ENCODE data around the gene FAM25G.

Gene FAM25G

DNA sequence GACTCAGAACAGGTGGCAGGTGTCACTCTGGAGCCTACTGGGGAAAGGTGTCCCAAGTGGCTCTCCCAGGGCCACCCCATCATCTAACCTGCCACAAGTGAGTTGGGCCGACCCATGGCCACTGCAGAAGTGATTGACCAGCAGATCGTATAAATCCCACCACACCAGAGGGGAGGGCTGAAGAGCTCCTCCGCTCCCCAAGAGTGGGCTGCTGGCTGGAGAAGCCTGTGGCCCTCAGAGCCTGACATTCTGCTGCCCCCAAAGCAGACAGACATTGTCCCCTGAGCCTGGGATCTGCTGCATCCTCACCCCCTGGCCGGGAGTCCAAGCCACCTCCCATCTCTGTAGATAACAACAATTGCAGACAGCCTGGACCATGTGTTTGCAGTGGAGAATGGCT is 44.3 kb downstream of the FAM25G start:
- H3K27me3 ChIP-seq (ENCODE audit: insufficient read depth, low read length, poor library complexity): peaks cover 9% of the 10 kb centered on the region
- no peaks in the 10 kb centered on the region for H3K4me1 ChIP-seq (ENCODE audit: insufficient read depth, low read length)
- TF ChIP-seq EZH2 (IDR thresholded peaks at IDR 0.05; ENCODE audit: borderline replicate concordance, low read depth, low read length, severe bottlenecking): no peak
- TF ChIP-seq, protein P1, sequence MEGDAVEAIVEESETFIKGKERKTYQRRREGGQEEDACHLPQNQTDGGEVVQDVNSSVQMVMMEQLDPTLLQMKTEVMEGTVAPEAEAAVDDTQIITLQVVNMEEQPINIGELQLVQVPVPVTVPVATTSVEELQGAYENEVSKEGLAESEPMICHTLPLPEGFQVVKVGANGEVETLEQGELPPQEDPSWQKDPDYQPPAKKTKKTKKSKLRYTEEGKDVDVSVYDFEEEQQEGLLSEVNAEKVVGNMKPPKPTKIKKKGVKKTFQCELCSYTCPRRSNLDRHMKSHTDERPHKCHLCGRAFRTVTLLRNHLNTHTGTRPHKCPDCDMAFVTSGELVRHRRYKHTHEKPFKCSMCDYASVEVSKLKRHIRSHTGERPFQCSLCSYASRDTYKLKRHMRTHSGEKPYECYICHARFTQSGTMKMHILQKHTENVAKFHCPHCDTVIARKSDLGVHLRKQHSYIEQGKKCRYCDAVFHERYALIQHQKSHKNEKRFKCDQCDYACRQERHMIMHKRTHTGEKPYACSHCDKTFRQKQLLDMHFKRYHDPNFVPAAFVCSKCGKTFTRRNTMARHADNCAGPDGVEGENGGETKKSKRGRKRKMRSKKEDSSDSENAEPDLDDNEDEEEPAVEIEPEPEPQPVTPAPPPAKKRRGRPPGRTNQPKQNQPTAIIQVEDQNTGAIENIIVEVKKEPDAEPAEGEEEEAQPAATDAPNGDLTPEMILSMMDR (IDR thresholded peaks at IDR 0.05; ENCODE audit: borderline replicate concordance, extremely low read depth, low read length, poor library complexity, severe bottlenecking): no peak
- no peaks in the 10 kb centered on the region for H4K20me1 ChIP-seq (ENCODE audit: insufficient read depth, low read length)
- no peaks in the 10 kb centered on the region for H3K9me3 ChIP-seq (ENCODE audit: insufficient read depth, low read length, severe bottlenecking)
- DNase-seq (no peak), ATAC-seq (ENCODE audit: insufficient read depth, low read depth) (no peak)
- no peak overlapping the region for H3K4me3 ChIP-seq (ENCODE audit: low read depth in 1 of 2, low read length in 2 of 2)
- no peaks in the 10 kb centered on the region for H3K79me2 ChIP-seq (ENCODE audit: insufficient read depth, low read length)
- no peak overlapping the region for H2AFZ ChIP-seq (ENCODE audit: low read depth, low read length)
- no peak overlapping the region for H3K9ac ChIP-seq (ENCODE audit: low read depth, low read length)
- no peaks in the 10 kb centered on the region for H3K36me3 ChIP-seq (ENCODE audit: insufficient read depth, low read length)
- H3K27ac ChIP-seq (ENCODE audit: low read length): no peak overlapping the region
- no peak overlapping the region for H3K4me2 ChIP-seq (ENCODE audit: insufficient read depth, low read length)

DNA sequence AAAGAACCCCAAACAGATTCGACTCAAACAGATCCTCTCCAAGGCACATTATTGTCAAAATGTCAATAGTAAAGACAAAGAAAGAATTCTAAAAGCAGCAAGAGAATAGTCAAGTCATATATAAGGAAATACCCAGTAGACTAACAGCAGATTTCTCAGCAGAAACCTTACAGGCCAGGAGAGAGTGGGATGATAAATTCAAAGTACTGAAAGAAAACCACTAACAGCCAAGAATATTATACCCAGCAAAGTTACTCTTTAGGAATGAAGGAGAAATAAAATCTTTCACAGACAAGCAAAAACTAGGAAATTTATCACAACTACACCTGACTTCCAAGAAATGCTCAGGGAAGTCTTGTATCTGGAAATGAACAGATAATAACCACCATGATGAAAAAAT is 45.8 kb downstream of the FAM25G start:
- H4K20me1 ChIP-seq (ENCODE audit: insufficient read depth, low read length): no peaks in the 10 kb centered on the region
- no peak overlapping the region for H3K4me2 ChIP-seq (ENCODE audit: insufficient read depth, low read length)
- no peak overlapping the region for H2AFZ ChIP-seq (ENCODE audit: low read depth, low read length)
- DNase-seq (no peak), ATAC-seq (ENCODE audit: insufficient read depth, low read depth) (no peak)
- H3K36me3 ChIP-seq (ENCODE audit: insufficient read depth, low read length): no peaks in the 10 kb centered on the region
- H3K79me2 ChIP-seq (ENCODE audit: insufficient read depth, low read length): no peaks in the 10 kb centered on the region
- peaks cover 12% of the 10 kb centered on the region for H3K27me3 ChIP-seq (ENCODE audit: insufficient read depth, low read length, poor library complexity)
- no peak overlapping the region for H3K9ac ChIP-seq (ENCODE audit: low read depth, low read length)
- no peak for TF ChIP-seq EZH2 (IDR thresholded peaks at IDR 0.05; ENCODE audit: borderline replicate concordance, low read depth, low read length, severe bottlenecking)
- TF ChIP-seq, protein P1 (IDR thresholded peaks at IDR 0.05; ENCODE audit: borderline replicate concordance, extremely low read depth, low read length, poor library complexity, severe bottlenecking): no peak
- no peak overlapping the region for H3K4me3 ChIP-seq (ENCODE audit: low read depth in 1 of 2, low read length in 2 of 2)
- no peaks in the 10 kb centered on the region for H3K9me3 ChIP-seq (ENCODE audit: insufficient read depth, low read length, severe bottlenecking)
- H3K4me1 ChIP-seq (ENCODE audit: insufficient read depth, low read length): no peaks in the 10 kb centered on the region
- H3K27ac ChIP-seq (ENCODE audit: low read length): no peak overlapping the region

DNA sequence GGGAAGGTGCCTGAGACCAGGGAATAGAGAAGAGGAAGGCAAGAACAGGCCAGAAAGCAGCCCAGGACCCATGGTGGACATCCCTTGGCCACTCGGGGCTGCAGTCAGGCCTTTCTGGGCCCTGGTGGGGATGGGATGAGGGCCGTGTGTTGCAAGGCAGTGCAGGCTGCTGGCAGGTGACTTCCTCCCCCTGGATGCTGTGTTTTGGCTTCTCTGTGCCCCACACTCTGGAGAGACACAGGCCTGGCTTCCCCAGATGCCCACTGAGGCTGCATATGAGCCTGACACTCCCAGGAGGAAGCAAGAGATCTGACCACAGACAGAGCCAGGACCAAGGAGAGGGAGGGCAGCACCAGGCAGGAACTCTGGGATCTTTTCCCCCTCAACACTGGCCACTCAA is 47.5 kb downstream of the FAM25G start:
- Histone ChIP-seq H3K4me3 (ENCODE audit: low read depth in 1 of 2, low read length in 2 of 2) (no peak overlapping the region), H3K36me3 (ENCODE audit: insufficient read depth, low read length) (no peaks in the 10 kb centered on the region), H3K4me2 (ENCODE audit: insufficient read depth, low read length) (no peak overlapping the region)

More for the DNA sequence above, 47.5 kb downstream of the FAM25G start:
- DNase-seq: no peak
- no peak overlapping the region for H3K27ac ChIP-seq (ENCODE audit: low read length)
- no peaks in the 10 kb centered on the region for H3K4me1 ChIP-seq (ENCODE audit: insufficient read depth, low read length)
- H3K79me2 ChIP-seq (ENCODE audit: insufficient read depth, low read length): no peaks in the 10 kb centered on the region
- peaks cover 6% of the 10 kb centered on the region for H3K27me3 ChIP-seq (ENCODE audit: insufficient read depth, low read length, poor library complexity)
- H4K20me1 ChIP-seq (ENCODE audit: insufficient read depth, low read length): no peaks in the 10 kb centered on the region
- TF ChIP-seq EZH2 (IDR thresholded peaks at IDR 0.05; ENCODE audit: borderline replicate concordance, low read depth, low read length, severe bottlenecking): no peak
- TF ChIP-seq, protein P1 (IDR thresholded peaks at IDR 0.05; ENCODE audit: borderline replicate concordance, extremely low read depth, low read length, poor library complexity, severe bottlenecking): no peak
- no peak for ATAC-seq (ENCODE audit: insufficient read depth, low read depth)
- no peak overlapping the region for H3K9ac ChIP-seq (ENCODE audit: low read depth, low read length)
- H2AFZ ChIP-seq (ENCODE audit: low read depth, low read length): no peak overlapping the region
- H3K9me3 ChIP-seq (ENCODE audit: insufficient read depth, low read length, severe bottlenecking): no peaks in the 10 kb centered on the region
